SU-DHL-6 (cell line): ENCODE results near the gene CFAP68.

Source experiments
- H2AFZ ChIP-seq: fragments of 200-600 bp; sonication (generic); 2 replicates; pipeline ENCODE4 v1.6.1; 2014; ENCODE audit warnings: low read depth, mild to moderate bottlenecking, moderate library complexity, mixed read lengths, antibody characterized with exemption, low read length; ENCODE audit not compliant: severe bottlenecking
- H3F3A ChIP-seq: fragments of 200-600 bp; shearing (Covaris generic); 2 replicates; pipeline ENCODE4 v1.6.0; 2016; ENCODE audit warnings: antibody characterized with exemption, mild to moderate bottlenecking; ENCODE audit not compliant: insufficient read depth
- H3K27ac ChIP-seq: fragments of 200-600 bp; sonication (generic); 2 replicates; pipeline ENCODE4 v1.5.1; 2016; ENCODE audit warnings: low read depth, mild to moderate bottlenecking, low read length, moderate library complexity, mixed read lengths
- H3K27me3 ChIP-seq: fragments of 200-600 bp; sonication (generic), shearing (Covaris generic); 2 replicates; pipeline ENCODE4 v1.6.0; 2014; ENCODE audit warnings: mild to moderate bottlenecking, low read length
- H3K36me3 ChIP-seq: fragments of 200-600 bp; sonication (generic); 2 replicates; pipeline ENCODE4 v1.6.1; 2014; ENCODE audit warnings: mild to moderate bottlenecking, low read length, mixed read lengths
- H3K4me2 ChIP-seq: fragments of 300-600, 200-600 bp; shearing (Covaris generic), sonication (generic); 2 replicates; pipeline ENCODE4 v1.6.0; 2014; ENCODE audit warnings: low read length, low read depth, mild to moderate bottlenecking; ENCODE audit not compliant: poor library complexity, severe bottlenecking
- H3K4me3 ChIP-seq: fragments of 200-600 bp; sonication (generic); 2 replicates; pipeline ENCODE4 v1.5.1; 2014; ENCODE audit warnings: antibody characterized with exemption, low read length, mild to moderate bottlenecking, mixed read lengths; ENCODE audit not compliant: insufficient read depth, poor library complexity, severe bottlenecking
- H3K79me2 ChIP-seq: fragments of 200-600 bp; sonication (generic); 2 replicates; pipeline ENCODE4 v1.6.1; 2014; ENCODE audit warnings: mild to moderate bottlenecking, low read length, moderate library complexity; ENCODE audit not compliant: insufficient read depth
- H3K9ac ChIP-seq: fragments of 200-600 bp; sonication (generic); 2 replicates; pipeline ENCODE4 v1.7.0; 2014; ENCODE audit warnings: mild to moderate bottlenecking, low read length
- H3K9me2 ChIP-seq: fragments of 200-600 bp; sonication (generic); replicated peaks from 2 replicates; pipeline ENCODE4 v1.6.1; 2014; ENCODE audit warnings: low read length; ENCODE audit not compliant: insufficient read depth
- H3K9me3 ChIP-seq: fragments of 200-600 bp; sonication (generic); 2 replicates; pipeline ENCODE4 v1.6.1; 2014; ENCODE audit warnings: low read length, mixed read lengths; ENCODE audit not compliant: insufficient read depth
- H4K20me1 ChIP-seq: fragments of 200-600 bp; sonication (generic); 2 replicates; pipeline ENCODE4 v1.6.1; 2014; ENCODE audit warnings: low read depth, mild to moderate bottlenecking, antibody characterized with exemption, low read length, moderate library complexity, mixed read lengths
- CTCF ChIP-seq: fragments of 200-600 bp; sonication (generic); IDR thresholded peaks from one replicate; pipeline ENCODE4 v1.5.1; 2017; ENCODE audit warnings: antibody characterized with exemption, mild to moderate bottlenecking, low read length, moderate library complexity; ENCODE audit not compliant: insufficient read depth, poor library complexity, severe bottlenecking
- EZH2phosphoT487 ChIP-seq: fragments of 200-600 bp; sonication (generic), shearing (Covaris generic); conservative IDR thresholded peaks from 2 replicates; pipeline ENCODE4 v1.6.1; 2018; ENCODE audit warnings: mild to moderate bottlenecking, antibody characterized with exemption, low read length, moderate library complexity, mixed read lengths

The CFAP68 gene

GRCh38 chr11:111916768-111917167, 37.4 kb downstream of the CFAP68 start:
- Histone ChIP-seq H3K9me2 (no peaks in the 10 kb centered on the region), H3K4me2 (no peak overlapping the region), H3K27me3 (no peaks in the 10 kb centered on the region), H3K4me3 (no peak overlapping the region), H3K9me3 (no peaks in the 10 kb centered on the region), H3K79me2 (no peaks in the 10 kb centered on the region), H3F3A (no peaks in the 10 kb centered on the region), H3K27ac (no peak overlapping the region), H4K20me1 (no peaks in the 10 kb centered on the region), H3K9ac (no peak overlapping the region), H2AFZ (no peak overlapping the region), H3K36me3 (no peaks in the 10 kb centered on the region)
- TF ChIP-seq CTCF (no peak), EZH2phosphoT487 (no peak)

- Histone ChIP-seq H3F3A (no peaks in the 10 kb centered on the region), H3K36me3 (no peaks in the 10 kb centered on the region), H3K9me2 (no peaks in the 10 kb centered on the region), H3K9ac (no peak overlapping the region), H3K4me2 (no peak overlapping the region), H4K20me1 (no peaks in the 10 kb centered on the region), H3K27ac (no peak overlapping the region), H3K9me3 (no peaks in the 10 kb centered on the region), H3K4me3 (no peak overlapping the region), H3K27me3 (no peaks in the 10 kb centered on the region), H3K79me2 (no peaks in the 10 kb centered on the region), H2AFZ (no peak overlapping the region)
- no peak for TF ChIP-seq EZH2phosphoT487
- TF ChIP-seq CTCF = no peak
These were observed 38.0 kb downstream of the CFAP68 start for GRCh38 chr11:111917312-111917711.

- Histone ChIP-seq H3K9me3 (no peaks in the 10 kb centered on the region), H3K9me2 (no peaks in the 10 kb centered on the region), H3K36me3 (no peaks in the 10 kb centered on the region), H3K4me2 (no peak overlapping the region), H3K27me3 (no peaks in the 10 kb centered on the region), H3K79me2 (no peaks in the 10 kb centered on the region), H3K4me3 (no peak overlapping the region), H4K20me1 (no peaks in the 10 kb centered on the region), H3F3A (no peaks in the 10 kb centered on the region), H3K9ac (no peak overlapping the region), H2AFZ (no peak overlapping the region), H3K27ac (no peak overlapping the region)
- TF ChIP-seq EZH2phosphoT487 (no peak), CTCF (no peak)
These were observed 38.4 kb downstream of the CFAP68 start for GRCh38 chr11:111917788-111918187.
